NCI-H128 (cell line): ENCODE results near the gene FBXO21.

Experiments used
- DNase-seq: peaks from one replicate; lab custom pipeline; 2025; ENCODE audit not compliant: unreplicated experiment; lab: John Stamatoyannopoulos, UW

FBXO21 gene

DNA sequence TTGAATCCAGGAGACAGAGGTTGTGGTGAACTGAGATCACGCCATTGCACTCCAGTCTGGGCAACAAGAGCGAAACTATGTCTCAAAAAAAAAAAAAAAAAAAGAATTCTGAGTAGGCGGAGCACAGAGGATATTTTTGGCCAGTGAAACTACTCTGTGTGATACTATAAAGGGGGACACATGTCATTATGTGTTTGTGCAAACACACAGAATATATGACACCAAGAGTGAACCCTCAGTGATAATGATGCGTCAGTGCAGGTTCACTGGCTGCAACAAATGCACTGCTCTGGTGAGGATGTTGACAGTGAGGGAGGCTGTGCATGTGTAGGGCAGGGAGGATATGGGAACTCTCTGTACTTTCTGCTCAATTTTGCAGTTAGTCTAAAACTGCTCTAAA lies 24.2 kb downstream of the FBXO21 start:
- no peak for DNase-seq

- no peak for DNase-seq
Observed at GRCh38 chr12:117165342-117165741, 24.9 kb downstream of the FBXO21 start.

- no peak for DNase-seq
Observed at GRCh38 chr12:117162633-117163032, 27.6 kb downstream of the FBXO21 start.

DNA sequence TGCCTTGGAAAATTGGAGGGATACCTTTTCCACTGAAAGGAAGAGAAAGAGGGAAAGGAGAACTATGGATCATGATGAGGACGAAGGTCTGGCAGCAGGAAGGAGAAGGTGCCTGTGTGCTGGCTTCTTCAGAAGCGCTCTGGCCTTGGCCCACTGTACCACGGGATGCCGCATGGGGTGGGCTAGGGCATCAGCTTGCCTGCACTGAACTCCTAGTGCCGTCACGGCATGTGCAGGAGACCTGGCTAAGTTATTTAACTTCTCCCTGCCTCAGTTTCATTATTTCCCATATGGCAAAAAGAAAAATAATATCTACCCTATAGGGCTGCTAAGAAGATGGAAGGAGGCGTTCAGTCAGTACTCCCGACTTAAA lies 28.1 kb downstream of the FBXO21 start:
- no peak for DNase-seq

DNA sequence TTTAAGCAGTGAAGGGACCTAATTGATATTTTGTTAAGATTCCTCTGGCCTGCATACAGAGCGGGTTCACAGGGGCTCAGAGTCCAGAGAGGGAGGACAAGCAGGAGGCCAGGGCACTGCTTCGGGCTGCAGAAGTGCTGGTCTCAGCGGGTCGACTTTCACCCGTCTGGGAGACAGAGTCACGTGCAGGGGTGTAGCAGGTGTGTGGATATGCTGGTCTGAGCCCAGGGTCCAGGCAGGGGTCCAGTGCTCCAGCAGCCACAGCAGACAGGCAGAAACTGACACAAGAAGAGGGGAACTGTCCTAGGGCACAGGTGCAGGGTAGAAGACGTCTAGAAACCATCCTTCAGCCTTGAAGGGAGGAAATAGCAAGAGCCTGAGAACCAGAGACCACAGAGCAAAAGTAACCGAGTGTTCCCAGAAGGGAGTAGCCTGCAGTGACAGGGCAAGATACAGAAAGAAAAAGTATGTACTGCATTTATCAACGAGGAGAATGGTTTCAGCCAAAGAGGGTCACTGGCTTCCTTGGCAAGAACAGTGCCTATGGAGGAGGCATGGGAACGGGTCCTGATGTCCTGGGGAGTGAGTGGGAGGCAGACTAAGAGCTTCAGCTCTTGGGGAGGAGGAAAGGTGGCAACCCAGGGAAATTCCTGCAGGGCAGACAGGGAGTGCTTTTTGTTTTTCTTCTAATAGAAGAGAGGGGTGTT lies 28.7 kb downstream of the FBXO21 start:
- DNase-seq = no peak

- no peak for DNase-seq
Observed at GRCh38 chr12:117159674-117160073, 30.6 kb downstream of the FBXO21 start.

DNA sequence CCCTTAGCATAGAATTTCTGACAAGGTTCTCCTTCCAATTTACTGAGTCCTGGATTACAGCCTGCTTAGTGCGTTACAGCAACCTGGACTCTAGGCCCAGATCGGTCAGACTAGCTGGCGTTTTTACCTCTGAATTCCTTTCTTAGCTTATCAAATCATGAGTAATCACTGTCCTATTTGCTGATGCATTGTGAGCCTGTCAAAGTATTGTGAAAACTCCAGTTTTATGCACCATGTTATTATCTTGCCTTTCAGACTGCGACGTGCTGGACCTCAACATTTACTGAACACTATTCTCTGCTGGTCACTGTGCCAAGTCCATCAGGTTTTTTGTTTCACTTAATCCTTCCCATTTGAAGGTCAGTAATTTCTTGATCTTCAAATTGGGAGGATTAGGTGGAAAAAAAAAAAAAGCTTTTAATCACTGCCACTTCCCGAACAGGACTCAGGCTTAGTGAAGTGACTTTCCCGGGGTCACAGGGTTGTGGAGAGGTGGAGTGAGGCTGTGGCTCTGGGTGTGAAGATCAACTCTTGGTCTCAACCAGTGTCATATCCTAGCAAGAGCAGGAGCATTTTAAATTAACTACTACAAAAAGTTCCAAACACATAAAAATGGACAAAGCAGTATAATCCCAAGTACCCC lies 31.2 kb downstream of the FBXO21 start:
- DNase-seq = no peak

- DNase-seq = no peak
Observed at GRCh38 chr12:117158096-117158495, 32.2 kb downstream of the FBXO21 start.

DNA sequence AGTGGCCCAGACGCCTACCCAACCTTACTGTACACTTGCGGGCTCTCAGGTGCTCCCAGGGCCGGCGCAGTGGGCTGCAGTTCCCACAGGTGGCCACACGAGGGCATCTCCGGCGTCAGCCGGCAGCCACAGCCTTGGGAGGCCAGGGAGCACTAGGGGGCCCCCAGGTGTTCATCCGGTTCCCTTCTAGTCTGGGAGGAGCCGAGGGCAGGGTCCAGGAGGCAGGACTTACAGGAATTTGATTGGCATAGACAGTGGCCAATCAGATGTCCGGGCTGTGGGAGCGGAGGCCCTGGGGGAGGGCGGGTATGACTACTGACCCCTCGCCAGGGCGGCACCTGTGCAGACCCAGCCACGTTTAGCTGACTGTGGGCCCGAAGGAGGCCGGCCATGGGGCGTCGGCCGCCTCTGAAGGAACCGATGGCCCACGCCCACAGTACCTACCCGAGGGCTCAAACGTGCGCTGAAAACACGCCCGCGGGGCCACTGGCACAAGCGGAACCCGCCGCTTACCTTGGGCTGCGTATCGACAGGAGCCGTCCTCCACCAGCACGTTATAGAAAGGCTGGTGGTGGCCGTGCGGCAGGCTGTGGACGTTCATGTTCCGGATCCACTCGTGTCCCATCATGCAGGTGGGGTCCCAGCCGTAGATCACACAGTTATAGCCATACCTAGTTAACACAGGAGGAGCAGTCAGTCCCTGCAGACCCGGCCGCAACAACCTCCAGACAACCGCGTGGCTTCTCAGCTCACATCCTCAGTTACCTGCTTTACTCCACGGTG lies 34.8 kb downstream of the FBXO21 start:
- DNase-seq = peak; percentile 58

GRCh38 chr12:117152793-117153775 lies 37.2 kb downstream of the FBXO21 start:
- DNase-seq = no peak

DNA sequence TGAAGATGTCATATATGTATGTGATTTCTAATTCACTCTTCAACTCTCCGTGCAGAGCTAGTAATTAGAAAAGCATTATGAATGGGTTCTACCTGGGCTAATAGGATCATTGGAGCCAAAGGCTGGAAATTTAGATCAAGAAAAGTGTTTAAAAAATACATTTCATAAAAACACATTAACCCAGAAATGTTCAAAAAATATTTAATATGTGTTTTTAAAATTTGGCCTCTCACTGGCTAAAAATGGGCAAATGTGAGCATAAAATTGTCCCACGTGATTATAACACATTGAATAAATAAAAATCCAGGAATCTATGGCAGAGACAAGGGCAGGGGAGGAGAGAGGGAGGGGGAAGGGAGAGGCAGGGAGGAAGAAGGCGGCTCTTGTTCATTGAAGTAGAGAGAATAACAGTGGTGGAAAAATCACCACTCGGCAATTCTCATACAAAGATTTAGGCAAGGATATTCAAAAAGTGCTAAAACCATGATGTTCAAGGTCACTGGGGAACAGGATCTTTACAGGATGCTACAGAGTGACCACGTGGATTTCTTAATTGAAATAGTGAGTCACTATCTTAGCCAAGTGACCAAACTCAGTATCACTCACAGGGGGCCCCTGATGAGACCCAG lies 38.8 kb downstream of the FBXO21 start:
- DNase-seq = no peak

DNA sequence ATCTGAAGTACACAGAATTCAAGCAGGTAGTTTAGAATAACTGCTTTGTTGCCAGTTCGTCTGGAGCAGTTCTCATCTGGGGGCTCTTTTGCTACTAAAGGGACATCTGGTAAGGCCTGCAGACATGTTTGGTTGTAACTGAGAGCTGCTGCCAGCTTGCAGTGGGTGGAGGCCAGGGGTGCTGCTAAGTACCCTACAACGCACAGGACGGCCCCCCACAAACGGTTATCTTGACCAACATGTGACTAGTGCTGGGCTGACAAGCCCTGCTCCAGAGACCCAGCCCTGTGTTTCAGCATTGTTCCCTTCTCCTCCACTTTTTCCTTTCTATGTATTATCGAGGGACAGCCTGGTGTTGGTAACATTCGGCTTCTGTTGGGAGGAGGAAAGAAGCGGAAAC lies 40.8 kb downstream of the FBXO21 start:
- DNase-seq = no peak

GRCh38 chr12:117148642-117149041 lies 41.6 kb downstream of the FBXO21 start:
- DNase-seq = no peak

- no peak for DNase-seq
Observed at GRCh38 chr12:117147639-117148038, 42.6 kb downstream of the FBXO21 start.

DNA sequence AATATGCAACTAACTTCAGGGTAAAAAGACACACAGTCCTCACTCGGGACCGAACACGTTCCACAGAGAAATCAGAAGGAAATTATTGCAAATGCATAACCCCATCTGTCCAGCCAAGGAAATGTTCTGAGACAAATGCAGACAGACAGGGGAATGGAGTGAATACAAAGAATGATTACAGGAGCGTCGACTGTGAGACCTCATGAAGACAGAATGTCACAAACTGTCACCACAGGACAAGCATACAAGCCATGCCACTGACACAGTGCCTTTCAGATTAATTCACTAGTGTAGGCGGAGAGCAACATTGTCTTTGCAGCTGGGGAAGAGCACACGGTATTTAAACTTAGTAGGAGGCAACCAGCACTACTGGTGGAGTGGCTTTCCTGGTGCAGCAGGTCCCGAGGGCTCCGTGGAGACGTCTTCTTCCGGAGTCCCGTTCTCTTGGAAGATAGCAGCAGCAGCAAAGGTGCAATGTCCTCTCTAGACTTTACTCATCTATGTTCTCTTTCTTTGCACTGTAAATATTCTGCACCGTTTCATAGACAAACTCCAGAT lies 44.6 kb downstream of the FBXO21 start:
- DNase-seq = no peak

GRCh38 chr12:117144599-117144998 lies 45.7 kb downstream of the FBXO21 start:
- no peak for DNase-seq

GRCh38 chr12:117143008-117143532 lies 47.2 kb downstream of the FBXO21 start:
- DNase-seq = peak; percentile 19

DNA sequence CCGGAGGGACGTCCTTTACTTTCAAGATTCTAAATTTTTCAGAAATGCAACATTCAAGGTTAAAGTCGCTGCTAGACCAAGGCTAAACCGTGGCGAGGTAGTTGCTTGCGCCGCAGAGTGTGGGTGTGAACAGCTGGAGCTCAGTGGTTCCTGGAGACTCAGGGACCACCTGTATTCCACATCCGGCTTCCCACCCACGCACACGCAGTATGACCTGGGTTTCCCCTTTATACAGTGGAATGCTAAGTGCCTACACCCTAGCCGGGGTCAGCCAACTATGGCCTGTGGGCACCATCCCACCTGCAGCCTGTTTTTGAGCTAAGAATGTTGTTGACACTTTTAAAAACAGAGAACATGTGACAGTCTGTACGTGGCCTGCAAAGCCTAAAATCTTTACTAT lies 48.2 kb downstream of the FBXO21 start:
- no peak for DNase-seq

- DNase-seq = no peak
Observed at GRCh38 chr12:117141097-117141898, 49.0 kb downstream of the FBXO21 start.
